Measurements from ENCODE around the gene CCDC82.

CCDC82 gene

GRCh38 chr11:96309016-96309642 is 80.6 kb downstream of the CCDC82 start:
- DNase-seq (ENCODE audit: low read depth in 1 of 2, low spot score in 1 of 2), result no peak

DNA sequence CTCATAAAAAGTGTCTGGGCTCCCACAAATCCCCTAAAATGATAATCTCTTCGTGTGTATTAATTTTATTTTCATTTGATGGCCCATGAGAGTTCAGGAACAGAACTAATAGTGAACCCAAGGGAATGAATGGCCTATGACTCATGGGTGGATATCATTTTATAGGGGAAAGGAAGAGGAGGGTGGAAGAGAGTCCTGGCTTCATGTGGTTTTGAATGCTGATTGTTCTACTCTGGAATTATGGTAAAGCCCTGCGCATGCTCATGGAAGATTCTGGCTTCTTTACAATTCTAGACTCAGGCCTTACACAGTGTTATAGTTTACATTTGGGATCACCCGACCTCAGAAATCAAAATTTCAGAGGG is 82.0 kb downstream of the CCDC82 start:
- no peak for DNase-seq (ENCODE audit: low read depth in 1 of 2, low spot score in 1 of 2)

DNA sequence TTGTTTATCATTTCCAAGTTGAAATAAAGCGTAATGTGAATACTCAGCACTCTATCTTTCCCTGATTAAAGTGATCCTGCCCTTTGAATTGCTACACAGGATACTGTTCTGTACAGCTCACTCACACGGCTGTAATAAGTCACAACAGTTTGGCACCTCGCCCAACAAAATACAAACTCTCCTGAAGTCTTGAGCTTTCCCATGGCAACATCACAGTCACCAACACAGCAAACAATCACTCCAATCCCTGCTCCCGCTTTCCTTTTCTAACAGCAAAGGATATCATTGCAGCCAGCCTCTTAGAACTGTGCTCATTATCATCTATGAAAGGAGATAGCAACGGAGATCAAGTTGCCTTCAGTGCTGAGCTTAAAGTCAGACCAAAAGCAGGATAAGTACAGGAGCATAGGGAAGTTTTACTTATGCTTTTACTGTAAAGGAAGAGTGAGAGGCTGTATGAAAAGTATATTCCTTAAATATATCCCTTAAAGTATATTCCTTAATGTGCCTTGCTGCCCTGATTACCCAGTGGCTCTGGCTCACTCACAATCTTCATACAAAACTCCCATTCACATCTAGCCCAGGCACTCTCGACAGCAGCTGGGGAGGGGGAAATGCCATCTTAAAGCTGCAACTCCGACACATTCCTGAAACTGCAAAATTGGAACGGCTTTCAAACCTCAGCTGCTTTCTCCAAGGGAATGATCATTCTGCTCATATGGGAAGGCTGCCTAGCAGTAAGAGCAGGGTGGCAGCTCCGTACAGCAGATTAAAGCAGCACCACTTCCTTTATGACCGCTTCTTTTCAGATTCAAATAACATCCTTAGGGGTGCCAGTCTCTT is 82.6 kb downstream of the CCDC82 start:
- DNase-seq (ENCODE audit: low read depth in 1 of 2, low spot score in 1 of 2), result no peak

DNA sequence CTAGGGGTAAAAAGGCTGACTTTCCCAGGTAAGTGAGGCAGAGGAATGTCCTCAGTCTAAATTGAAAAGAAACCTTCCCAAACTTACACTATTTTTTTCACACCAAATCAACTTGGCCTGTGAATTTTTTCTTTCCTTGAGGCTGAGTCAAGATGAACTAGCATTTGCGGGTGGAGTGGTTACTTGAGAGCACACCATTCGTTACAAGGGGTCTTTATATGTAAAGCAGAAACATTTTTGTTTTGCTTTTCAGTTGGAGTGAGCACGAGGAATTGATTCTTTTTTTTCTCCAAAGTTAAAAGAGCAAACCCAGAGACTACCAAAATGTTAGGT is 83.1 kb downstream of the CCDC82 start:
- no peak for DNase-seq (ENCODE audit: low read depth in 1 of 2, low spot score in 1 of 2)

DNA sequence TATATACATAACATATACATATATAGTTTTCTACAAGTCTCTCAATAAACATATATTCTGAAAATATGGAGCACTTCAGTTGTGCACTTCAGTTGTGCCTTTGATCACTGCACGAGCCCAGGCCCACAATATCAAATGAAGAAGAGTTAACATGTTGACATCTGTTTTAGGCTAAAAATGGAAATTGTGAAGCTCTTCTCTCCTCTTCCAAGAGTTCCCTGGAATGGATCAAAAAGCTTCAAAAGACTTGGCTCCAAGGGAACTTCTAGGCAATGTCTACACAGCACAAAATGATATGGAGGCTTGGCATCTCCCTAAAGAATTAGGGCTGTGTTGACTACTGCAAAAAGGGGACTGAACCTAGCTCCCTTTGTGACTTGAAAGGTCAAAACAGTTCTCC is 83.6 kb downstream of the CCDC82 start:
- no peak for DNase-seq (ENCODE audit: low read depth in 1 of 2, low spot score in 1 of 2)

GRCh38 chr11:96303980-96304379 is 85.7 kb downstream of the CCDC82 start:
- DNase-seq (ENCODE audit: low read depth in 1 of 2, low spot score in 1 of 2), result no peak

GRCh38 chr11:96303064-96303463 is 86.6 kb downstream of the CCDC82 start:
- no peak for DNase-seq (ENCODE audit: low read depth in 1 of 2, low spot score in 1 of 2)

Measured in activated CD4-positive, alpha-beta T cell treated with anti-CD3 and anti-CD28 coated beads, Interleukin-2, amount 50 U/mL, for 24 hours (primary cell).